Posterior cingulate gyrus (tissue), 11 donors: ENCODE data around the gene LAMC3.
"Not testable (repeated sequence)": the region's sequence is repeated elsewhere in the genome, so short reads cannot be mapped to it uniquely, and the experiment has no call there.

ENCODE experiments used
- DNase-seq, 10 donors: peaks; one replicate each; pipeline versions ENCODE4 v3.0.0 to v3.0.0-alpha.2; 2020 to 2021; ENCODE audit warnings: mixed read lengths in 3 of 10
- intact Hi-C: fragments of 100-400 bp; cut with DNase I; formaldehyde crosslinking; loops from one replicate; pipeline ENCODE4 v1.15.1; 2023

LAMC3 gene

DNA sequence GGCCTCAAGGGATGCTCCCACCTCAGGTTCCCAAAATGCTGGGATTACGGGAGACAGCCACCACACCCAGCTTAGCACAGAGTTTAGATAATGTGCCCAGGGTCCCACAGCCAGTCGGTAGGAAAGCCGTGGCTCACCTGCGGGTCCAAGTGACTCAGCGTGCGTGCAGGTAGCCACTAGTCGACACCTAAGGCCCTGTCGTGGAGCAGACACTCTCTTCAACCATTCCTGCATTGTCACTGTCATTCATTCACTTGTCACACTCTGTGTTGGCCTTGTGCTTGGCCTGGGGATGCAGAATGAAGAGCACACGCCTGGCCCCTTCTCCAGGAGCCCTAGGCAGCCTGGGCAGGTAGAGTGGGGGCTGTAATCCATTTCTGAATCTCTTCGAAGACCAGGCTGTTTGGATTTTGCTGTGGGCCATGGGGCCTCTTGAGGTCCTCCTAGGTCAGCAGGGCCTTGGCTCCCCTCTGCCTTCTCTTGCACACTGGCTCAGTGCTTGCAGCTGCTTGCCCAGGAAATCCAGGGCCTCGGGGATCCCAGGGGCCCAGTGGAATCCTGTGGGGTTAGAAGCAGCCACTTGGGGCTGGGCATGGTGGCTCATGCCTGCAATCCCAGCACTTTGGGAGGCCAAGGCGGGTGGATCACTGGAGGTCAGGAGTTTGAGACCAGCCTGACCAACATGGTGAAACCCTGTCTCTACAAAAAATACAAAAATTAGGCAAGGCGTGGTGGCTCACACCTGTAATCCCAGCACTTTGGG, 81.2 kb downstream of the LAMC3 start:
- peak in 1 of 10 donors; percentile 66 for DNase-seq
- intact Hi-C loops, result no loop called here

DNA sequence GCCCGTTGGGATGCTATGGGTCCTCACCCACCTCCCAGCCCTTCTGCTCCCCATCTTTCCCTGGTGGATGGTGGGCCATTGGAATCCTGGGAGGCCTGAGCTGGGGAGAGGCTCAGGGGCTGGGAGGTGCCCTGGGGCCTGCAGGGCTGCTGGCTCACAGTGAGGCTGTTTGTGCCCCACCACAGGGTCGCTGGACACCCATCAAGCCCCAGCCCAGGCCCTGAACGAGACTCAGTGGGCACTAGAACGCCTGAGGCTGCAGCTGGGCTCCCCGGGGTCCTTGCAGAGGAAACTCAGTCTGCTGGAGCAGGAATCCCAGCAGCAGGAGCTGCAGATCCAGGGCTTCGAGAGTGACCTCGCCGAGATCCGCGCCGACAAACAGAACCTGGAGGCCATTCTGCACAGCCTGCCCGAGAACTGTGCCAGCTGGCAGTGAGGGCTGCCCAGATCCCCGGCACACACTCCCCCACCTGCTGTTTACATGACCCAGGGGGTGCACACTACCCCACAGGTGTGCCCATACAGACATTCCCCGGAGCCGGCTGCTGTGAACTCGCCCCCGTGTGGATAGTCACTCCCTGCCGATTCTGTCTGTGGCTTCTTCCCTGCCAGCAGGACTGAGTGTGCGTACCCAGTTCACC, 82.5 kb downstream of the LAMC3 start:
- intact Hi-C loops, result no loop called here
- DNase-seq, result no peak

- intact Hi-C loops, result no loop called here
- DNase-seq, result no peak
Measured at GRCh38 chr9:131092030-131092429, 83.1 kb downstream of the LAMC3 start.

DNA sequence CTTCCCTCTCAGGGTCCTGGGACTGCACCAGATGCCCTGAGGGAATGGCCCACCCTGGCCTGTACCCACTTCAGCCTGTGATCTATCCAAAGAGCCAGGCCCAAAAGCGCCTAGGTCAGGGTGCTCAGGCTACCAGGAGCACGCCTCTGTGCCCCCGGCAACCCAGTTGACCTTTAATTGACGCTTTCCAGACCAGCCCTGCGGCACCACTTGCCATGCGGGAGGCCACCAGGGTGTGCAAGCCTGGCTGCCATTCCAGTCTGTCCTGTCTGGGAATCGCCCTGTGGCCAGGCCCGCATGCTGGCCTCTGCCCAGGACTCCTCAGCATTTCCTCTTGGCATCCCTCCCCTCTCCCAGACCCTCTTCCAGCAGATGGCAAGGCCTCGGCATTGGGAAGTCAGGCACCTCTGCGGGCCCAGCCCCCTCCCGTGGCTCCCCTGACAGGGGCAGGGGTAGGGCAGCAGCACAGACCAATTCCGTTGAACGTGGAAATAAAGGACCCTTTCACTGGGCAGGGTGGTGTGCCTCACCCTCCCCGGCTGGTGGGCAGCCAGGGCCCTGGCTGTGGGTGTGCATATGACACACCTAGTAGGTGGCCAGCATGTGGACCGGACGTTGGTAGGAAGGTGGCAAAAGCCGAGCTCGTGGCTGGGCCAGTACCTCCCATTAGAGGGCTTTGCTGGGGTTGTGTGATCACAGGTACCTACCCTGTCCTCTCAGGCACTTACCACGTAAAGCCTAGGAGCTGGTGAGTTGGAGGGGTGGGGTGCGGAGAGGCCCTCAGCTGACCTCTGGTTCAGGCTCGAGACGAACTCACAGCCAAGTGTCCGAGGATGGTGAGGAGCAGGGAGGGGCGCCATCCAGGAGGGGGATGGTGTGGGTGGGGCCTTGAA, 83.8 kb downstream of the LAMC3 start:
- no peak for DNase-seq
- intact Hi-C loops, result no loop called here

DNA sequence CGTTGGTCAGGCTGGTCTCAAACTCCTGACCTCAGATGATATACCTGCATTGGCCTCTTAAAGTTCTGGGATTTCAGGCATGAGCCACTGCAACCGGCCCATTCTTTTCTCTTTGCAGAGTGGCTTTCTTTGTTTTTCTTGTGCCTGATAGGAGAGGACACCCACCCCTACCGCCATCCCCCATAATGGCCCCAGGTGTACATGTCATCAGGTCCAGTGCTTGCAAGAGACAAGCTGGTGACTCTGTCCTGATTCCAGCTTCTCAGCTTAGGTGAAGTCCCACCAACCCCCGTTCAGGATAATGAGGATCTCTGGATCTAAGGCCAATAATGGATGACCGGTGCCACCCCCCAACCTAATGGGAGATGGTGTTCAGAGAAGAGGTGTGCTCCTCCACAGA, 85.0 kb downstream of the LAMC3 start:
- intact Hi-C loops, result no loop called here
- no peak for DNase-seq

DNA sequence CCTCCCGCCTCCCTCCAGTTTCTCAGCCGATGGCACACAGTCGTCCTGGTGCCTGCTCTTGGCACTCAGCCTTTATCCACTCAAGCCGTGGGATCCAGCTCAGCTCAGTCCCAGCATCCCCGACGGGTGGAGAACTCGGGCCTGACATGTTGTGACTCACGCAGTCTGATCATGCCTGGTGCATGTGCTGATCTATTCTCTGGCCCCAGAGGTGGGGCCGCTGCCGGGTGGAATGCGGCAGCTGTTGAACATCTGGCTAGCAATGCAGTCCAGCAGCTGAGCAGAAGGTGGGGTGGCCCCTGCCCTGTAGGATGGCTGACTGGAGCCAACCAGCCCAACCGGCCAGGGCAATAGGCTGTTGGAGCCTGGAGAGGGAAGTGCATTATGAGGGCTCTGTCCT, 85.6 kb downstream of the LAMC3 start:
- intact Hi-C loops, result no loop called here
- DNase-seq, result no peak

DNA sequence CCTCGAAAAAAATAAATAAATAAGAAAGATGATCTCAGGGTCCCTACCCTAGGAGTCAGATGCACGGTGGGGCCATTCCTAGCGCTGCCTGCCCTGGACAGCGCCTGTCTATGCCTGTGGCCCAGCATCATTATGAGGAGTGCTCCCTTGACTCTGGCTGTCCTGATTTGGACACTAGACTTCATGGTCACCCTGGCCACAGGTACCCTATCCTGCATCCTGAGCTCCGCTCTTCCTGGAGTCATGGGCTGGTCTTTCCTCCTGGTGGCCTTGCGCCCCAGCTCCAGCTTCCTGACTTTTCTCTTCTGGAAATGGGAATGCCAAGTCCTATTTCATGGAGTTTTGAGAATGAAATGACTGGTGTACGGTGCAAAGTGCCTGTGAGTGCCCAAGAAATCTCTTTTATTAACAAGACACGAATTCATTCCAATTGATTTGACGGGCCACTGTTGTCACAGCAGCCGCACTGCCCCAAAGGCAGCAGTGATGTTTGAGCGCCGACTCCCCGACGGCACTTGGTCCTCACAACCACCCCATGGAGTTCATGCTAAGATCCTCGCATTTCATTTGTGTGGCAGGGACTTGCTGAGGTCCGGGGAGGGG, 86.8 kb downstream of the LAMC3 start:
- intact Hi-C loops, result loop anchor here (1.0 kb wide), 1 partner anchor 17 kb away; no protein-coding TSS in a partner anchor
- no peak for DNase-seq

DNA sequence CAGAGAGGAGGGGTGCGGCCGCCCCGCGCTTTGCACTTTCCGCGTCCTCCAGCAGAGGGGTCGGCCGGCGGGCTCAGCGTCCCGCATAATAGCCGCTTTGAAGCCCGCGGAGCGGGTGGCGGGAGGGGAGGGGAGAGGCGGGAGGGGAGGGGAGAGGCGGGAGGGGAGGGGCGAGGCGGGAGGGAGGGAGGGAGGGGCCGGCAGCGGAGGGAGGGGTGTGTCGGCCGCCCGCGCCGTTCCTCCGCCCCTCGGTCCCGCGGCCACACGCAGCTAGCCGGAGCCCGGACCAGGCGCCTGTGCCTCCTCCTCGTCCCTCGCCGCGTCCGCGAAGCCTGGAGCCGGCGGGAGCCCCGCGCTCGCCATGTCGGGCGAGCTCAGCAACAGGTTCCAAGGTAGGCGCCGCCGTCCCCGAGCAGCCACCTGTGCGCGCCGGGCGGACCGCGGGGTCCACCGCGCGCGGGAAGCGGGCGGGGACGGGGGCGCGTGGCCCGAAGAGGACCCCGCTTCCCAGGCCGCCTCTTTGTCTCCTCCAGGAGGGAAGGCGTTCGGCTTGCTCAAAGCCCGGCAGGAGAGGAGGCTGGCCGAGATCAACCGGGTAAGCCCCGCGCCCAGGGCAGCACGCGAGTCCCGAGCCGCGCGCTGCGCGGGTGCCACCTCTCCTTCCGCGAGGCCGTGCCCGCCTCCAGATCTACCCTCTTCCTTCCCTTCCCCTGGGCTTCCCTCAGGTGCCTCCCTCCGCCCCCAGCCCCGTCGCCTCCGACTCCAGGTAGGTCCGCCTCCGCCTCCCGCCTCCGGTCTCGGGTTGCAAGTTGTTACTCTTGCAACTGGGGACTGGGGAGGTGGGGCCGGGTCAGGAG, 87.5 kb downstream of the LAMC3 start, which contains the start of gene AIF1L:
Gene AIF1L, plus strand, starts transcription at position 263 of the 857 bp plus-strand sequence. Its CDS starts 99 bp downstream, at position 362.
- intact Hi-C loops, result loop anchor here (1.0 kb wide), 1 partner anchor 16 kb away; no protein-coding TSS in a partner anchor
- DNase-seq, result peak; percentile 40 to 96 (median 69)

DNA sequence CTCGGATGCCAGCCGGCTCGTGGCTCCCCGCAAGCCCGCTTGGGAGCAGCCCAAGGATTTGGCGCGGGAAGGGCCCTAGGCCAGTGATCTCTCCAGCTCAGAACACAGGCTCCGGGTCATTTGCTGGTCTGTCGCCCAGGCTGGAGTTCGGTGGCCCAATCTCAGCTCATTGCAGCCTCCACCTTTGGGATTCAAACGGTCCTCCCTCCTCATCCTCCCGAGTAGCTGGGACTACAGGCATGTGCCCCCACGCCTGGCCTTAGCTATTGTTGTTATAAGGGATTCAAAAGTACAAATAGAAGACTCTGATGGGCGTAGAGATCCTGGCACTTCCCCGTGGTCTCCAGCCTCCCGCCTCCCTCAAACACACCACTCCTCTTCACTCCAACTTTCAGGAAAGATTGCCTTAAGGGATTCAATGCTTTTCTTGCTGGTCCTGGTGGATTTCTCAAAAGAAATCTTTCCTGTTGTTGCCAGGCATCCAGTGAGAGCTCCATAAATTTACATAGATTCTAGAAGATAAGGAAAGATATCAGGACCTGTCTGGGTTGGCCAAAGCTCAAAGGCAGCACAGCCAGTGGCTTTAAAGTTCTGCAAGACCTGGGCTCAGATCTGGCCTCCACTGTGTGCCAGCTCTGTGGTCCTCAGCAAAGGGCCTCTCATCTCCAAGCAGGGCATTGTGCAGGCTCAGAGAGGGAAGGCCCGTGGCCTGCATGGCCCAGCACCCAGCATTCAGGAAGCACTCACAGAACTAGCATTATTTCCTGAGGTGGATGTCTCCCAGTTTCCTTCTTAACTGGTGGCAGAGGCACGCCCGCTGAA, 88.4 kb downstream of the LAMC3 start:
- peak in 2 of 10 donors; percentile 41 to 66 for DNase-seq
- intact Hi-C loops, result no loop called here

DNA sequence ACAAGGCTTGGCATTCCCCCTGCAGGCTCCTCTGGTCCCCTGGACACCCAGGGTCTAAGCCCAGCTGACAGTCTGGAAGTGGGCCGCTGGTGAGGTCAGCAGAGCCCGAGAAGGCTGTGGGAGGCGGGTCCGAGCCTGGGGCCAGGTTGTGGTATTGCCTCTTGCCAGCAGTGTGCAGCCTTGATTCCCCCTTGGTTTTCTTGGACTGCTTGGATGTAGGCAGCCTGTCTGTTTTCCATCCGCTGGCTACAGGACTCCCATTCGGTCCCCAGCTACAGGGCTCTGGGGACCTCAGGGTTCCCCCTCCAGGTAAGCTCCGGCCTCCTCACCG, 88.9 kb downstream of the LAMC3 start:
- intact Hi-C loops, result no loop called here
- DNase-seq, result peak in 1 of 10 donors; percentile 72

DNA sequence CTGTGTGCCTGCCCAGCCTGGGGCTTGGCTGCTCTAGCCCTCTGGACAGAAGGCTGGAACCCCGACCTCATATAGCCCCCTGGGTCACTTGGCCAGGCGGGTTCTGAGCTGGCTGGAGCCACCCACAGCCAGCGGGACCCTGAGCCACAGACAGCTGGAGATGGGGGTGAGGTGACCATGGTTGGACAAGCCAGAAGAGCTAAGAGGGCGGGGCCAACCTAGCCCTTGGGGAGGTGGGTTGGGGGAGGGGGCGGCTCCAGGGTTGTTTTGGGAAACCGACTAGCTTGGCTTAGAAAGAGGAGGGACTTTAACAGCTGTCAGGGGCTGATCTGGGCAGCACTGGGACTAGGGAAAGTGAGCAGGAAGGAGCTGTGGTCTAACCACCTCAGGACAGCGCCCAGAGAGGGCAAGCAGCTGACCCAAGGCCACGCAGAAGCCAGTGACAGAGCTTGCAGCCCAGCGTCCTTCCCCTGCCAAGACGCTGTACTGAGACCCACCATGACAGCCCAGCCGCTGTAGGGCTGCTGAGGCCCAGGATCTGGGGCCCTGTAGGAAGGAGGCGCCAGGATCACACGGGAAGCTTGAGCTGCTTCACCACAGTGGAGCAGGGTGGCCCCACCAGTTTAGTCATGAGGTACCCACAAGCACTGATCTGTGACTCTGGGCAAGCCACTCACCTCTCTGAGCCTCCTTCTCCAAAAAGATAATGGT, 89.6 kb downstream of the LAMC3 start:
- peak in 1 of 10 donors; percentile 45 for DNase-seq

GRCh38 chr9:131099102-131099606, 90.2 kb downstream of the LAMC3 start:
- intact Hi-C loops, result no loop called here
- peak in 1 of 10 donors; percentile 43 for DNase-seq

More for the DNA sequence above, 89.6 kb downstream of the LAMC3 start:
- intact Hi-C loops, result no loop called here

GRCh38 chr9:131099845-131100244, 90.9 kb downstream of the LAMC3 start:
- peak in 1 of 10 donors; percentile 9 for DNase-seq
- intact Hi-C loops, result not testable (repeated sequence)

- intact Hi-C loops, result no loop called here
- DNase-seq, result peak in 1 of 10 donors; percentile 53
Measured at GRCh38 chr9:131100445-131100844, 91.5 kb downstream of the LAMC3 start.

- intact Hi-C loops, result no loop called here
- peak in 1 of 10 donors; percentile 20 for DNase-seq
Measured at GRCh38 chr9:131101207-131101964, 92.4 kb downstream of the LAMC3 start.

GRCh38 chr9:131103024-131103423, 94.0 kb downstream of the LAMC3 start:
- intact Hi-C loops, result no loop called here
- DNase-seq, result peak in 1 of 10 donors; percentile 41

GRCh38 chr9:131103535-131103934, 94.6 kb downstream of the LAMC3 start:
- intact Hi-C loops, result no loop called here
- peak in 1 of 10 donors; percentile 27 for DNase-seq
